Ecto neural progenitor cell (in vitro differentiated cells): Measurements from ENCODE around the gene PRKCA.
"Not testable (repeated sequence)": the region's sequence is repeated elsewhere in the genome, so short reads cannot be mapped to it uniquely, and the experiment has no call there.

ENCODE experiments used
- DNase-seq: peaks from one replicate; pipeline ENCODE4 v3.0.0-alpha.2; 2018; ENCODE audit warnings: low spot score

The PRKCA gene

GRCh38 chr17:66578781-66579489 lies 276.5 kb downstream of the PRKCA start:
- DNase-seq, result peak; percentile 52

GRCh38 chr17:66579556-66579955 lies 277.1 kb downstream of the PRKCA start:
- DNase-seq, result no peak

GRCh38 chr17:66580184-66580955 lies 278.0 kb downstream of the PRKCA start:
- DNase-seq, result peak; percentile 70

- no peak for DNase-seq
Observed at GRCh38 chr17:66580956-66581391, 278.6 kb downstream of the PRKCA start.

- no peak for DNase-seq
Observed at GRCh38 chr17:66582373-66583111, 280.1 kb downstream of the PRKCA start.

- DNase-seq, result no peak
Observed at GRCh38 chr17:66583112-66583748, 280.8 kb downstream of the PRKCA start.

- no peak for DNase-seq
Observed at GRCh38 chr17:66584927-66585326, 282.5 kb downstream of the PRKCA start.

- DNase-seq, result no peak
Observed at GRCh38 chr17:66585472-66585871, 283.1 kb downstream of the PRKCA start.

- no peak for DNase-seq
Observed at GRCh38 chr17:66589892-66590291, 287.5 kb downstream of the PRKCA start.

GRCh38 chr17:66593116-66593515 lies 290.7 kb downstream of the PRKCA start:
- DNase-seq, result no peak

GRCh38 chr17:66595893-66596292 lies 293.5 kb downstream of the PRKCA start:
- no peak for DNase-seq

GRCh38 chr17:66602659-66603384 lies 300.4 kb downstream of the PRKCA start:
- no peak for DNase-seq

GRCh38 chr17:66604376-66604775 lies 302.0 kb downstream of the PRKCA start:
- no peak for DNase-seq

GRCh38 chr17:66605541-66605940 lies 303.1 kb downstream of the PRKCA start:
- no peak for DNase-seq

GRCh38 chr17:66610361-66611133 lies 308.1 kb downstream of the PRKCA start:
- DNase-seq, result no peak

GRCh38 chr17:66611397-66611796 lies 309.0 kb downstream of the PRKCA start:
- no peak for DNase-seq

- DNase-seq, result no peak
Observed at GRCh38 chr17:66612993-66613392, 310.6 kb downstream of the PRKCA start.

- no peak for DNase-seq
Observed at GRCh38 chr17:66614469-66614868, 312.1 kb downstream of the PRKCA start.

- DNase-seq, result no peak
Observed at GRCh38 chr17:66619206-66619605, 316.8 kb downstream of the PRKCA start.

GRCh38 chr17:66620528-66620927 lies 318.1 kb downstream of the PRKCA start:
- no peak for DNase-seq

GRCh38 chr17:66624630-66625029 lies 322.2 kb downstream of the PRKCA start:
- DNase-seq, result not testable (repeated sequence)
